GM10248 (cell line): Measurements from ENCODE around the gene NHERF1.

Experiments
- CTCF ChIA-PET: fragments of 300-600 bp; sonication (Branson Sonifier 250); formaldehyde crosslinking; extraction: SDS; loops from one replicate; lab custom pipeline; 2021; ENCODE audit warnings: antibody characterized with exemption; lab: Yijun Ruan, JAX
- POLR2A ChIA-PET: fragments of 350-650 bp; sonication (Branson Sonifier 250); formaldehyde crosslinking; extraction: SDS; loops from one replicate; lab custom pipeline; 2020; ENCODE audit warnings: antibody characterized with exemption; lab: Yijun Ruan, JAX
- DNase-seq: peaks from one replicate; pipeline ENCODE4 v3.0.0; 2012; ENCODE audit errors: extremely low spot score
- TF ChIP-seq, protein P1 (sequence below): IDR thresholded peaks from 2 replicates; pipeline ENCODE4 v1.5.1; 2012; ENCODE audit warnings: mild to moderate bottlenecking, low read depth; ENCODE audit errors: extremely low read depth, missing control alignments, control extremely low read depth

Gene NHERF1

GRCh38 chr17:74755533-74755932 is 7.1 kb downstream of the NHERF1 start:
- TF ChIP-seq, protein P1, sequence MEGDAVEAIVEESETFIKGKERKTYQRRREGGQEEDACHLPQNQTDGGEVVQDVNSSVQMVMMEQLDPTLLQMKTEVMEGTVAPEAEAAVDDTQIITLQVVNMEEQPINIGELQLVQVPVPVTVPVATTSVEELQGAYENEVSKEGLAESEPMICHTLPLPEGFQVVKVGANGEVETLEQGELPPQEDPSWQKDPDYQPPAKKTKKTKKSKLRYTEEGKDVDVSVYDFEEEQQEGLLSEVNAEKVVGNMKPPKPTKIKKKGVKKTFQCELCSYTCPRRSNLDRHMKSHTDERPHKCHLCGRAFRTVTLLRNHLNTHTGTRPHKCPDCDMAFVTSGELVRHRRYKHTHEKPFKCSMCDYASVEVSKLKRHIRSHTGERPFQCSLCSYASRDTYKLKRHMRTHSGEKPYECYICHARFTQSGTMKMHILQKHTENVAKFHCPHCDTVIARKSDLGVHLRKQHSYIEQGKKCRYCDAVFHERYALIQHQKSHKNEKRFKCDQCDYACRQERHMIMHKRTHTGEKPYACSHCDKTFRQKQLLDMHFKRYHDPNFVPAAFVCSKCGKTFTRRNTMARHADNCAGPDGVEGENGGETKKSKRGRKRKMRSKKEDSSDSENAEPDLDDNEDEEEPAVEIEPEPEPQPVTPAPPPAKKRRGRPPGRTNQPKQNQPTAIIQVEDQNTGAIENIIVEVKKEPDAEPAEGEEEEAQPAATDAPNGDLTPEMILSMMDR = no peak

GRCh38 chr17:74756891-74757290 is 8.5 kb downstream of the NHERF1 start:
- DNase-seq = no peak
- TF ChIP-seq, protein P1 = no peak
- ChIA-PET POLR2A (no interaction called here), CTCF (interaction anchor here (1.2 to 9.1 kb wide), 7 partner anchors 12 to 99 kb away, joined by 3 to 82 read pairs (median 4); no protein-coding TSS in a partner anchor)

More at GRCh38 chr17:74755533-74755932, 7.1 kb downstream of the NHERF1 start:
- ChIA-PET CTCF (interaction anchor here (0.7 to 9.1 kb wide), 10 partner anchors 10 to 98 kb away, joined by 3 to 82 read pairs (median 5); no protein-coding TSS in a partner anchor), POLR2A (no interaction called here)
- DNase-seq = no peak

DNA sequence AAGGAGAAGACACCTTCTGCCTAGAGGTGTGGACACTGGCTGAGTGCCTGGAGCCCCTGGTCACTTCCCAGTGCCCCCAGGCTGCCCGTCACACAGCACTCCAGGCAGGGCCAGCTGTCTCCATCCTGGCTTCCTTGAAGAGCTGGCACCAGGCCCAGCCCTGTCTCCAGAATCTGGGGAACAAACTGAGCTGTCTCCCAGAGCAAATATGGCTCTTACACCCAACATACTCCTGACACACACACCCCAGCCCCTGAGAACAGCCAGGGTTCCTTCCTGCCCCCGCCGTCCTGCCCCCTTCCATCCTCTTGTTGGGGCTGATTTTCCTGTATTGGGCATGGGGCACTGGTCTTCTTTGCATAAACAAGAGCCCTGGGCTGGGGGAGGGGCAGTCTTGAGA is 9.1 kb downstream of the NHERF1 start:
- ChIA-PET POLR2A (no interaction called here), CTCF (interaction anchor here (2.5 to 9.2 kb wide), 4 partner anchors 12 to 100 kb away, joined by 11 to 82 read pairs (median 32); no protein-coding TSS in a partner anchor)
- no peak for DNase-seq
- TF ChIP-seq, protein P1 = no peak

- TF ChIP-seq, protein P1 = no peak
- ChIA-PET POLR2A (no interaction called here), CTCF (interaction anchor here (2.1 to 9.2 kb wide), 7 partner anchors 8 to 101 kb away, joined by 5 to 82 read pairs (median 17); partner anchors contain the start of gene RAB37)
- DNase-seq = no peak
Observed at GRCh38 chr17:74757931-74758847, 9.8 kb downstream of the NHERF1 start.

DNA sequence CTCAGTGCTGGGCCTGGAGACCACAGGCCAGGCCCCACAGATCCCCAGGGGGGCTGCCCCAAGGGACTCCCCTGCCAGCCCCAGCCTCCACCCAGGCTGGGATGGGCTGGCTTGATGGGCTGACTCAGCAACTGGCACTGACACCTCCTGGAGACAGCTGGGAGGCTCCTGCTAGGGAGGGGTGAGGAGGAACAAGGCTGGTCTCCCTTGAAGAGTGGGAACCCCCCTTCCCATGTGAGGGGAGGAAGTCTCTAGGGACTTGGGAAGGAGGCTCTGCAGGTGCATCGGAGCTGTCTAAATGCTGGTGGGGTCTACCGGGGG is 10.4 kb downstream of the NHERF1 start:
- no peak for DNase-seq
- CTCF ChIA-PET = interaction anchor here (0.9 to 9.2 kb wide), 11 partner anchors 9 to 104 kb away, joined by 3 to 82 read pairs (median 13); partner anchors contain the start of gene RAB37
- POLR2A ChIA-PET = no interaction called here
- TF ChIP-seq, protein P1 = no peak

GRCh38 chr17:74759243-74759801 is 10.9 kb downstream of the NHERF1 start:
- ChIA-PET CTCF (interaction anchor here (0.9 to 9.2 kb wide), 12 partner anchors 9 to 103 kb away, joined by 3 to 82 read pairs (median 8); partner anchors contain the start of gene RAB37), POLR2A (interaction anchor here (0.5 kb wide), 1 partner anchor 276 kb away, joined by 5 read pairs; no protein-coding TSS in a partner anchor)
- TF ChIP-seq, protein P1 = peak; percentile 16
- peak; percentile 69 for DNase-seq
